ENCODE data around the gene OR2A25. TPM values are rescaled to one million over a fixed set of nuclear protein-coding genes. Genes with fewer than 3 reads are reported as not detected.

The OR2A25 gene
- total RNA-seq, 4 donors from 2014 or later = not detected

GRCh38 chr7:144026203-144026883 is 43.3 kb upstream of the OR2A25 start:
- H3K27me3 ChIP-seq = no peaks in the 10 kb centered on the region

DNA sequence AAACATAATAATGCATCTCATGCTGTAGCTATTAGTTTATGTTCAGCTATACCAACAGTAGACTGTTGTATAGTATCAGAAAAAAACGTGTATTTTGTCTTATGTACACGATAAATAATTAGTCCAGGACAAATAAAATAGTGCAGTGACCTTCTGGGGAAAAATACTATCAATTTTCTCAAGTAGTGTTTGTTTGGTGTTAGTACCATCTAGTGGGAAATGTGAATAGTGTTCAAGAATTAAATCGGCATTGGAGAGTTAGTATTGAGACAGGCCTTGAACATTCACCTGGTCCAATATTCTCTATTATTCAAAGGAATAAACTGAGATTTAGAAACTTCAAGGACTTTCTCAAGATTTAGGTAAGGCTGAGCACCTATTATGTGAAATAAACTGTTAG is 42.5 kb upstream of the OR2A25 start:
- Histone ChIP-seq H3K36me3 (no peaks in the 10 kb centered on the region), H3K4me3 (no peak overlapping the region), H3K27ac (no peak overlapping the region), H3K4me1 (no peaks in the 10 kb centered on the region), H3K27me3 (no peaks in the 10 kb centered on the region), H3K9me3 (no peaks in the 10 kb centered on the region)
- no peak for ATAC-seq
- TF ChIP-seq POLR2A (IDR thresholded peaks at IDR 0.05) = no peak
- peak; percentile 22 to 57 (median 45) for TF ChIP-seq CTCF (IDR thresholded peaks at IDR 0.05)
- WGBS, 2 donors (ENCODE audit: low coverage in 1 of 2) = 2 to 10% methylated on average over 3 of the region's 3 CpGs

More at GRCh38 chr7:144026203-144026883, 43.3 kb upstream of the OR2A25 start:
- no peak for ATAC-seq
- WGBS, 2 donors (ENCODE audit: low coverage in 1 of 2) = 75 to 77% methylated on average over 1 to 3 of the region's 4 CpGs
- Histone ChIP-seq H3K36me3 (no peaks in the 10 kb centered on the region), H3K4me1 (no peaks in the 10 kb centered on the region), H3K27ac (no peak overlapping the region), H3K4me3 (no peak overlapping the region), H3K9me3 (no peaks in the 10 kb centered on the region)
- TF ChIP-seq POLR2AphosphoS5 (IDR thresholded peaks at IDR 0.05) (no peak), POLR2A (IDR thresholded peaks at IDR 0.05) (no peak), EP300 (IDR thresholded peaks at IDR 0.05) (no peak), CTCF (IDR thresholded peaks at IDR 0.05) (no peak)

- no peak for TF ChIP-seq POLR2A (IDR thresholded peaks at IDR 0.05)
- no peak for TF ChIP-seq EP300 (IDR thresholded peaks at IDR 0.05)
- no peak for TF ChIP-seq POLR2AphosphoS5 (IDR thresholded peaks at IDR 0.05)
- no peak for TF ChIP-seq CTCF (IDR thresholded peaks at IDR 0.05)
- no peaks in the 10 kb centered on the region for H3K36me3 ChIP-seq
- WGBS, 2 donors (ENCODE audit: low coverage in 1 of 2) = 54 to 64% methylated on average over 1 of the region's 1 CpG
- H3K27me3 ChIP-seq = no peaks in the 10 kb centered on the region
- no peak overlapping the region for H3K27ac ChIP-seq
- ATAC-seq = no peak
- H3K4me1 ChIP-seq = no peaks in the 10 kb centered on the region
- H3K9me3 ChIP-seq = no peaks in the 10 kb centered on the region
- no peak overlapping the region for H3K4me3 ChIP-seq
Measured at GRCh38 chr7:144027974-144028373, 41.6 kb upstream of the OR2A25 start.

DNA sequence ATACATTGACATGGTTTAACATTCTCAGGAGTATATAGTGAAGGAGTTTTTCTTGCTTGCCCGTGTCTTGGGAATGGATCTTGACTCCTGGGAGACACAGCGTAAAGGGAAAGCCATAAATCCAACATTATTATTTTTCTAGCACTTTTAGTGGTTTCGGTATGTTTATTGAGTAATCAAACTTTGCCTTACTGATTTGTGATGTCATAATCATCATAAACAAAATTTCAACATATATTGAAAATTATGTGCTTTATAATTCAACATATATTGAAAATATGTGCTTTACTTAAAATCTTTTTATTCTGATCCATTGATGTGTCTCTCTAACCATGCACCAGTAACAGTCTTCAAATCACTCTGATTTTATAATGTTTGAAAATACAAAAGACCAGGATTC is 41.1 kb upstream of the OR2A25 start:
- no peaks in the 10 kb centered on the region for H3K36me3 ChIP-seq
- no peak for ATAC-seq
- WGBS, 2 donors (ENCODE audit: low coverage in 1 of 2) = 87 to 89% methylated on average over 3 of the region's 3 CpGs
- H3K9me3 ChIP-seq = no peaks in the 10 kb centered on the region
- no peak overlapping the region for H3K4me3 ChIP-seq
- no peak overlapping the region for H3K27ac ChIP-seq
- no peaks in the 10 kb centered on the region for H3K27me3 ChIP-seq
- H3K4me1 ChIP-seq = no peaks in the 10 kb centered on the region
- TF ChIP-seq CTCF (IDR thresholded peaks at IDR 0.05) = no peak
- TF ChIP-seq POLR2AphosphoS5 (IDR thresholded peaks at IDR 0.05) = no peak

- H3K4me1 ChIP-seq = no peaks in the 10 kb centered on the region
- H3K27ac ChIP-seq = no peak overlapping the region
- H3K27me3 ChIP-seq = no peaks in the 10 kb centered on the region
- no peak overlapping the region for H3K4me3 ChIP-seq
- no peaks in the 10 kb centered on the region for H3K36me3 ChIP-seq
- H3K9me3 ChIP-seq = no peaks in the 10 kb centered on the region
- 81 to 90% methylated on average over 5 of the region's 5 CpGs for WGBS, 2 donors (ENCODE audit: low coverage in 1 of 2)
- ATAC-seq = no peak
- TF ChIP-seq EP300 (IDR thresholded peaks at IDR 0.05) (no peak), POLR2A (IDR thresholded peaks at IDR 0.05) (no peak), POLR2AphosphoS5 (IDR thresholded peaks at IDR 0.05) (no peak), CTCF (IDR thresholded peaks at IDR 0.05) (no peak)
Measured at GRCh38 chr7:144032516-144032915, 37.1 kb upstream of the OR2A25 start.
